HG02798 (cell line): ENCODE results near the gene MGMT.

Source experiments
- ATAC-seq: cut with Tn5 transposase; IDR thresholded peaks from one replicate; pipeline ENCODE4 v1.9.1; 2021; ENCODE audit warnings: mild to moderate bottlenecking; ENCODE audit not compliant: unreplicated experiment, poor library complexity

The MGMT gene

GRCh38 chr10:129764901-129765663 is 298.0 kb downstream of the MGMT start:
- ATAC-seq = no peak

GRCh38 chr10:129765664-129766550 is 298.9 kb downstream of the MGMT start:
- ATAC-seq = no peak

GRCh38 chr10:129766611-129767550 is 299.8 kb downstream of the MGMT start:
- no peak for ATAC-seq

GRCh38 chr10:129767751-129768150 is 300.7 kb downstream of the MGMT start:
- no peak for ATAC-seq

- ATAC-seq = no peak
Measured at GRCh38 chr10:129768437-129769355, 301.7 kb downstream of the MGMT start.

- no peak for ATAC-seq
Measured at GRCh38 chr10:129769381-129770116, 302.5 kb downstream of the MGMT start.

- no peak for ATAC-seq
Measured at GRCh38 chr10:129770286-129770685, 303.2 kb downstream of the MGMT start.

- ATAC-seq = no peak
Measured at GRCh38 chr10:129771024-129771423, 304.0 kb downstream of the MGMT start.

- ATAC-seq = no peak
Measured at GRCh38 chr10:129771576-129771975, 304.5 kb downstream of the MGMT start.

GRCh38 chr10:129771991-129772431 is 305.0 kb downstream of the MGMT start:
- no peak for ATAC-seq

- no peak for ATAC-seq
Measured at GRCh38 chr10:129772468-129773358, 305.7 kb downstream of the MGMT start.

GRCh38 chr10:129773359-129773990 is 306.4 kb downstream of the MGMT start:
- no peak for ATAC-seq

- ATAC-seq = no peak
Measured at GRCh38 chr10:129774082-129774735, 307.2 kb downstream of the MGMT start.

- ATAC-seq = no peak
Measured at GRCh38 chr10:129774736-129775401, 307.8 kb downstream of the MGMT start.

GRCh38 chr10:129775681-129776080 is 308.6 kb downstream of the MGMT start:
- no peak for ATAC-seq

- ATAC-seq = no peak
Measured at GRCh38 chr10:129777687-129778086, 310.6 kb downstream of the MGMT start.
